Ascending aorta (tissue), 2 donors: ENCODE measurements around the gene MCRS1. TPM values are rescaled to one million over a fixed set of nuclear protein-coding genes. Genes with fewer than 3 reads are reported as not detected.

Experiments
- DNase-seq, 2 donors: peaks; one replicate each; pipeline ENCODE4 v3.0.0-alpha.2; 2019; ENCODE audit warnings: low spot score in 2 of 2
- H3K27ac ChIP-seq, 2 donors: fragments of 200-600 bp; sonication (generic); one replicate each; pipeline ENCODE4 v1.5.1; 2016 to 2017; ENCODE audit warnings: mild to moderate bottlenecking in 1 of 2
- H3K27me3 ChIP-seq: fragments of 200-600 bp; sonication (generic); one replicate; pipeline ENCODE4 v1.5.1; 2017
- H3K36me3 ChIP-seq, 2 donors: fragments of 200-600 bp; sonication (generic); one replicate each; pipeline ENCODE4 v1.5.1; 2016
- H3K4me1 ChIP-seq, 2 donors: fragments of 200-600 bp; sonication (generic); one replicate each; pipeline ENCODE4 v1.5.1; 2016 to 2017; ENCODE audit warnings: mild to moderate bottlenecking in 1 of 2
- H3K4me3 ChIP-seq, 2 donors: fragments of 200-600 bp; sonication (generic); one replicate each; pipeline ENCODE4 v1.5.1; 2016 to 2017; ENCODE audit warnings: mild to moderate bottlenecking in 1 of 2
- H3K9me3 ChIP-seq, 2 donors: fragments of 200-600 bp; sonication (generic); one replicate each; pipeline ENCODE4 v1.5.1; 2016
- CTCF ChIP-seq, 3 experiments: fragments of 200-600 bp in 2 of 3; fragments of 450-650 bp in 1 of 3; sonication (generic) in 2 of 3; IDR thresholded peaks; one replicate each; pipeline ENCODE4 v1.5.1; 2016 to 2019; ENCODE audit warnings: antibody characterized with exemption in 3 of 3, mild to moderate bottlenecking in 1 of 3, moderate library complexity in 1 of 3
- intact Hi-C: fragments of 100-400 bp; cut with DNase I; formaldehyde crosslinking; loops from one replicate; pipeline ENCODE4 v1.15.1; 2023
- total RNA-seq: library from RNA; depleted of rRNA; stranded (reverse); fragments of >200 nt; gene quantifications from one replicate; pipeline ENCODE4 v1.1.0, GENCODE V29; 2016

The MCRS1 gene
- total RNA-seq, 1 donor from 2014 or later = 66.8 TPM

DNA sequence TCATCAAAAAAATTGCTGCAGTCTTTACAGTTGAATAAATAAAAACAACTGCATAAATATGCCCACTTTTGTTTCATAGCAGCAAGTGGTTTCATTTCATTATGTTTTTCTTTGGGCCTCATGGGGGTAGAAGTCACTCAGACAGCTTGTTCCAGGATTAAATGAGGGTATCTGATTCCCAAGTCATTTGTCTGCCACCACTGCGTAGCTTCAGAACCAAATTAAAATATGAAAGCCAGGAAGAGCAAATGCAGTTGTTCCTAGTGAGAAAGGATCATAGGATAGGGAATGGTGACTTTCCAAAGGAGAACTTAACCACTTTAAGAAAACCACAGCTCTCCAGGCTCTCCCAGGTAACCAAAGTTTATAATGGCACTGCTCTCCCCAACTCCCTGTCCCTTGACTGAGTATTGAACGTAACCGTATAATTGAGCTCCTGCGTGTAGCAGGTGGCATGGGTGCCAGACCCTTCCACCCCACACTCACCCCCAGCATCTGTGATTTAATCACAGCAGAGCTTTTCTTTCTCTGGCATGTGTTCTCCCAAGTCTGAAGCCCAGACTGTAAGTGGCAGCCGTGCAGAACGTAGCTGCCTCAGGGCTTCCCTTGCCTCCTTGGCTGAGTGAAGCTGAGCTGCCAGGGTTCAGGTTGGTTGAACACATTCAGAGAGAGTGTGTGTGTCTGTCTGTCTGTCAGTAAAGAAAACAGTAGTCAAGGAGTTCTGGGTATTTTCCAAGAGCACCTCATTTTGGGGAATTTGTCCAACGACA lies 40.4 kb downstream of the MCRS1 start:
- Histone ChIP-seq H3K36me3 (peaks cover 13 to 31% of the 10 kb centered on the region in 2 donors), H3K4me1 (no peaks in the 10 kb centered on the region), H3K4me3 (no peak overlapping the region), H3K27me3 (no peaks in the 10 kb centered on the region), H3K27ac (no peak overlapping the region), H3K9me3 (no peaks in the 10 kb centered on the region)
- intact Hi-C loops = no loop called here
- DNase-seq = no peak
- TF ChIP-seq CTCF (IDR thresholded peaks at IDR 0.05) = no peak

DNA sequence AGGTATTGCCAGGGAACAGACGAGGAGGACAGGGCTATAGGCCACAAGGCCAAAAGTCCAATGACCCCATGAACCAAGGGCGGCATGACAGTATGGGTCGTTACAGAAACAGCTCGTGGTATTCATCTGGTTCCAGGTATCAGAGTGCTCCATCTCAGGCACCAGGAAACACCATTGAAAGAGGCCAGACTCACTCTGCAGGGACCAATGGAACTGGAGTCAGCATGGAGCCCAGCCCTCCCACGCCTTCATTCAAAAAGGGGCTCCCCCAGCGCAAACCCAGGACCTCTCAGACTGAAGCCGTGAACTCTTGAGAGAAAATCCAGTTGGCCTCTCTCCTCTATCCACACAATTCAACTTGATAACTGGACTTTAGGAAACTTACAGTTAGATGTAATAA lies 42.0 kb downstream of the MCRS1 start:
- no peak overlapping the region for H3K27ac ChIP-seq
- no peak overlapping the region for H3K4me3 ChIP-seq
- H3K9me3 ChIP-seq = no peaks in the 10 kb centered on the region
- intact Hi-C loops = no loop called here
- no peak for TF ChIP-seq CTCF (IDR thresholded peaks at IDR 0.05)
- no peaks in the 10 kb centered on the region for H3K4me1 ChIP-seq
- peaks cover 13 to 35% of the 10 kb centered on the region in 2 donors for H3K36me3 ChIP-seq
- no peaks in the 10 kb centered on the region for H3K27me3 ChIP-seq
- DNase-seq = no peak

DNA sequence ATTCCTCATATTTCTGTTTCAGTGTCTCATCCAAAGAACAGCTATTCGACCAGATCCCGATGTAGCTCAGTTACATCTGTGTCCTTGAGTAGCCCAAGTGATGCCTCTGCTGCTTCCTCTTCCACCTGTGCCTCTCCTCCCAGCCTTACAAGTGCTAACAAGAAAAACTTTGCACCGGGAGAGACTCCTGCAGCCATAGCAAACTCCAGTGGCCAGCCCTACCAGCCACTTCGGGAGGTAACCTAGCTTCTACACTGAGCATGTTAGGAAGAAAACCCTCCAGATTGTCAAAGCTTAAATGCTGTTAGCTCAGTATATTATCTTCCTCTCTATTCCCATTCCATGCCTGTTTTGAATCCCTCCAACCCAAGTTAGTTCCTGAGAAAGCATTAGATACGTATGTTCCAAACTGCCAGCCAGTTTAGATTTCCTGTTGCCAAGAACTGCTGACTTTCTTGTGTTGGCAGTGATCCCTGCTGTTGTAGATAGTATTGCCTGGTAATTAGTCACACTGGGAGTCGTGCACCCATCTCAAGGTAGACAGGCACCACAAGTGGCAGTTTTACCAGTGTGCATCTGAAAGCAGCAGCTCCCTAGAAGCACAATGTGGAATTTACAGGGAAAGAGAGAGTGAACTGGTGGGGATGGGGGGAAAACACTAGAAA lies 43.1 kb downstream of the MCRS1 start:
- H3K9me3 ChIP-seq = no peaks in the 10 kb centered on the region
- no peak for DNase-seq
- peaks cover 13 to 35% of the 10 kb centered on the region in 2 donors for H3K36me3 ChIP-seq
- H3K27ac ChIP-seq = no peak overlapping the region
- H3K27me3 ChIP-seq = no peaks in the 10 kb centered on the region
- intact Hi-C loops = no loop called here
- H3K4me1 ChIP-seq = no peaks in the 10 kb centered on the region
- no peak overlapping the region for H3K4me3 ChIP-seq
- no peak for TF ChIP-seq CTCF (IDR thresholded peaks at IDR 0.05)

- Histone ChIP-seq H3K27ac (no peak overlapping the region), H3K4me3 (no peak overlapping the region), H3K36me3 (peaks cover 13 to 30% of the 10 kb centered on the region in 2 donors), H3K27me3 (no peaks in the 10 kb centered on the region), H3K9me3 (no peaks in the 10 kb centered on the region), H3K4me1 (no peaks in the 10 kb centered on the region)
- no peak for TF ChIP-seq CTCF (IDR thresholded peaks at IDR 0.05)
- DNase-seq = no peak
- intact Hi-C loops = no loop called here
Measured at GRCh38 chr12:49521389-49521788, 46.6 kb downstream of the MCRS1 start.

GRCh38 chr12:49519574-49519936 lies 48.4 kb downstream of the MCRS1 start:
- no peaks in the 10 kb centered on the region for H3K27me3 ChIP-seq
- no peaks in the 10 kb centered on the region for H3K4me1 ChIP-seq
- no peak for TF ChIP-seq CTCF (IDR thresholded peaks at IDR 0.05)
- H3K36me3 ChIP-seq = peaks cover 0 to 13% of the 10 kb centered on the region in 2 donors
- no peak for DNase-seq
- no peak overlapping the region for H3K27ac ChIP-seq
- H3K4me3 ChIP-seq = no peak overlapping the region
- no peaks in the 10 kb centered on the region for H3K9me3 ChIP-seq
- intact Hi-C loops = no loop called here
